ENCODE results near the gene SLC22A24. TPM values are rescaled to one million over a fixed set of nuclear protein-coding genes. Genes with fewer than 3 reads are reported as not detected.

The SLC22A24 gene
- total and polyA plus RNA-seq, 2 of the 13 experiments (the other 11 are each of a cell fraction or from before 2014, with no cell fraction given), result not detected

DNA sequence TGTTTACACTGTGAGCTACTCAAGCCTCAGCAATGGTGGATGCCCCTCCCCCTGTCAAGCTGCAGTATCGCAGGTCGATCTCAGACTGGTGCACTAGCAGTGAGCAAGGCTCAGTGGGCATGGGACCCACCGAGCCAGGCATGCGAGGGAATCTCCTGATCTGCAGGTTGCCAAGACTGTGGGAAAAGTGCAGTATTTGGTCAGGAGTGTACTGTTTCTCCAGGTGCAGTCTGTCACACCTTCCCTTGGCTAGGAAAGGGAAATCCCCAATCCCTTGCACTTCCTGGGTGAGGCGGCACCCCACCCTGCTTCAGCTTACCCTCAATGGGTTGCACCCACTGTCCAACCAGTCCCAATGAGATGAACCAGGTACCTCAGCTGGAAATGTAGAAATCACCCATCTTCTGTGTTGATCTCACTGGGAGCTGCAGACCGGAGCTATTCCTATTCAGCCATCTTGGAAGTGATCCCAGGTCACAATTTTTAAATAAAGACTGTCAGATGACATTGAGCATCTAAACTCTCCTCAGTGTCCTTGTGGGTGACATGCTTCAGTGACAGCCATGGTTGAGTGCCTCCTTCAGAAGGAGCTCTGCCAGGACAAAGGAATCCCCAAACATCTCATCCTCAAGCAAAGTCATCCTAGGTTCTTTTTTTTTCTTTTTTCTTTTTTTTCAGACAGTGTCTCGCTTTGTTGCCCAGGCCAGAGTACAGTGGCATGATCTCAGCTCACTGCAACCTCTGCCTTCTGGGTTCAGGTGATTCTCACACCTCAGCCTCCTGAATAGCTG, 10.8 kb downstream of the SLC22A24 start:
- in situ Hi-C loops (cut with HindIII; ENCODE audit: extremely low pct_ligation_motif_present, low pct_unique_long_range_greater_than_20kb), result no loop called here
- H3K36me3 ChIP-seq (replicated peaks in 1 of 2; ENCODE audit: control insufficient read depth in 1 of 2, insufficient read depth in 2 of 2, low read length in 2 of 2), result no peaks in the 10 kb centered on the region
- BruUV-seq (replicated peaks), result no TSS peak

More for the DNA sequence above, 10.8 kb downstream of the SLC22A24 start:
- ChIA-PET CTCF (ENCODE audit: low intra/inter-chr PET ratio, low total read pairs) (no interaction called here), POLR2A (interaction anchor here (1.2 kb wide), 1 partner anchor 114 kb away, joined by 4 read pairs; no protein-coding TSS in a partner anchor)
- H3K79me2 ChIP-seq (ENCODE audit: insufficient read depth, low read length), result no peaks in the 10 kb centered on the region
- no peak overlapping the region for H3K27ac ChIP-seq (ENCODE audit: extremely low read length, insufficient read depth, low read length)
- H3K9ac ChIP-seq (ENCODE audit: insufficient read depth, low read depth, low read length), result no peak overlapping the region
- no peaks in the 10 kb centered on the region; a peak in 1 of 5 replicates for H3K27me3 ChIP-seq (ENCODE audit: control insufficient read depth in 1 of 2, insufficient read depth in 2 of 2, low read length in 2 of 2)
- TF ChIP-seq CHD4 (IDR thresholded peaks at IDR 0.05; ENCODE audit: borderline replicate concordance, low read length) (no peak), ZNF644 (CRISPR knock-in tag; IDR thresholded peaks at IDR 0.05; ENCODE audit: low read depth) (no peak), ZFP1 (CRISPR knock-in tag; IDR thresholded peaks at IDR 0.05) (no peak), ZSCAN9 (CRISPR knock-in tag; IDR thresholded peaks at IDR 0.05; ENCODE audit: borderline replicate concordance) (no peak), ZNF547 (CRISPR knock-in tag; IDR thresholded peaks at IDR 0.05) (no peak), SP1 (IDR thresholded peaks at IDR 0.05) (no peak), SP1 (CRISPR knock-in tag; IDR thresholded peaks at IDR 0.05) (no peak), HNRNPUL1 (IDR thresholded peaks at IDR 0.05; ENCODE audit: low read depth, low read length) (no peak), ZNF326 (CRISPR knock-in tag; IDR thresholded peaks at IDR 0.05; ENCODE audit: borderline replicate concordance) (no peak), RBM22 (optimal IDR thresholded peaks at IDR 0.05; ENCODE audit: low read length) (no peak), ATF1 (CRISPR knock-in tag; IDR thresholded peaks at IDR 0.05) (no peak)
- TF ChIP-seq, protein P1, sequence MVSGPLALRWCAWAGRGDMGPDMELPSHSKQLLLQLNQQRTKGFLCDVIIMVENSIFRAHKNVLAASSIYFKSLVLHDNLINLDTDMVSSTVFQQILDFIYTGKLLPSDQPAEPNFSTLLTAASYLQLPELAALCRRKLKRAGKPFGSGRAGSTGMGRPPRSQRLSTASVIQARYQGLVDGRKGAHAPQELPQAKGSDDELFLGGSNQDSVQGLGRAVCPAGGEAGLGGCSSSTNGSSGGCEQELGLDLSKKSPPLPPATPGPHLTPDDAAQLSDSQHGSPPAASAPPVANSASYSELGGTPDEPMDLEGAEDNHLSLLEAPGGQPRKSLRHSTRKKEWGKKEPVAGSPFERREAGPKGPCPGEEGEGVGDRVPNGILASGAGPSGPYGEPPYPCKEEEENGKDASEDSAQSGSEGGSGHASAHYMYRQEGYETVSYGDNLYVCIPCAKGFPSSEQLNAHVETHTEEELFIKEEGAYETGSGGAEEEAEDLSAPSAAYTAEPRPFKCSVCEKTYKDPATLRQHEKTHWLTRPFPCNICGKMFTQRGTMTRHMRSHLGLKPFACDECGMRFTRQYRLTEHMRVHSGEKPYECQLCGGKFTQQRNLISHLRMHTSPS (CRISPR knock-in tag; IDR thresholded peaks at IDR 0.05; ENCODE audit: low read depth), result no peak
- TF ChIP-seq, protein P2, sequence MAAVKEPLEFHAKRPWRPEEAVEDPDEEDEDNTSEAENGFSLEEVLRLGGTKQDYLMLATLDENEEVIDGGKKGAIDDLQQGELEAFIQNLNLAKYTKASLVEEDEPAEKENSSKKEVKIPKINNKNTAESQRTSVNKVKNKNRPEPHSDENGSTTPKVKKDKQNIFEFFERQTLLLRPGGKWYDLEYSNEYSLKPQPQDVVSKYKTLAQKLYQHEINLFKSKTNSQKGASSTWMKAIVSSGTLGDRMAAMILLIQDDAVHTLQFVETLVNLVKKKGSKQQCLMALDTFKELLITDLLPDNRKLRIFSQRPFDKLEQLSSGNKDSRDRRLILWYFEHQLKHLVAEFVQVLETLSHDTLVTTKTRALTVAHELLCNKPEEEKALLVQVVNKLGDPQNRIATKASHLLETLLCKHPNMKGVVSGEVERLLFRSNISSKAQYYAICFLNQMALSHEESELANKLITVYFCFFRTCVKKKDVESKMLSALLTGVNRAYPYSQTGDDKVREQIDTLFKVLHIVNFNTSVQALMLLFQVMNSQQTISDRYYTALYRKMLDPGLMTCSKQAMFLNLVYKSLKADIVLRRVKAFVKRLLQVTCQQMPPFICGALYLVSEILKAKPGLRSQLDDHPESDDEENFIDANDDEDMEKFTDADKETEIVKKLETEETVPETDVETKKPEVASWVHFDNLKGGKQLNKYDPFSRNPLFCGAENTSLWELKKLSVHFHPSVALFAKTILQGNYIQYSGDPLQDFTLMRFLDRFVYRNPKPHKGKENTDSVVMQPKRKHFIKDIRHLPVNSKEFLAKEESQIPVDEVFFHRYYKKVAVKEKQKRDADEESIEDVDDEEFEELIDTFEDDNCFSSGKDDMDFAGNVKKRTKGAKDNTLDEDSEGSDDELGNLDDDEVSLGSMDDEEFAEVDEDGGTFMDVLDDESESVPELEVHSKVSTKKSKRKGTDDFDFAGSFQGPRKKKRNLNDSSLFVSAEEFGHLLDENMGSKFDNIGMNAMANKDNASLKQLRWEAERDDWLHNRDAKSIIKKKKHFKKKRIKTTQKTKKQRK (IDR thresholded peaks at IDR 0.05; ENCODE audit: low read length), result no peak
- TF ChIP-seq, protein P3, sequence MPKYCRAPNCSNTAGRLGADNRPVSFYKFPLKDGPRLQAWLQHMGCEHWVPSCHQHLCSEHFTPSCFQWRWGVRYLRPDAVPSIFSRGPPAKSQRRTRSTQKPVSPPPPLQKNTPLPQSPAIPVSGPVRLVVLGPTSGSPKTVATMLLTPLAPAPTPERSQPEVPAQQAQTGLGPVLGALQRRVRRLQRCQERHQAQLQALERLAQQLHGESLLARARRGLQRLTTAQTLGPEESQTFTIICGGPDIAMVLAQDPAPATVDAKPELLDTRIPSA (CRISPR knock-in tag; IDR thresholded peaks at IDR 0.05; ENCODE audit: borderline replicate concordance), result no peak
- TF ChIP-seq, protein P4, sequence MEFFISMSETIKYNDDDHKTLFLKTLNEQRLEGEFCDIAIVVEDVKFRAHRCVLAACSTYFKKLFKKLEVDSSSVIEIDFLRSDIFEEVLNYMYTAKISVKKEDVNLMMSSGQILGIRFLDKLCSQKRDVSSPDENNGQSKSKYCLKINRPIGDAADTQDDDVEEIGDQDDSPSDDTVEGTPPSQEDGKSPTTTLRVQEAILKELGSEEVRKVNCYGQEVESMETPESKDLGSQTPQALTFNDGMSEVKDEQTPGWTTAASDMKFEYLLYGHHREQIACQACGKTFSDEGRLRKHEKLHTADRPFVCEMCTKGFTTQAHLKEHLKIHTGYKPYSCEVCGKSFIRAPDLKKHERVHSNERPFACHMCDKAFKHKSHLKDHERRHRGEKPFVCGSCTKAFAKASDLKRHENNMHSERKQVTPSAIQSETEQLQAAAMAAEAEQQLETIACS (CRISPR knock-in tag; IDR thresholded peaks at IDR 0.05), result no peak
- H3K4me1 ChIP-seq (ENCODE audit: insufficient read depth, low read length), result no peaks in the 10 kb centered on the region
- no peak overlapping the region for H2AFZ ChIP-seq (ENCODE audit: low read length)
- no peaks in the 10 kb centered on the region for H4K20me1 ChIP-seq (ENCODE audit: insufficient read depth, low read length)
- no peak for ATAC-seq
- no peak for FAIRE-seq
- H3K4me3 ChIP-seq (replicated peaks in 1 of 3; ENCODE audit: insufficient read depth in 1 of 3, low read depth in 2 of 3, low read length in 3 of 3), result no peak overlapping the region
- H3K4me2 ChIP-seq (ENCODE audit: low read depth, low read length), result no peak overlapping the region
- intact Hi-C loops (cut with micrococcal nuclease; ENCODE audit: unreplicated experiment), result no loop called here
- no peak for DNase-seq (ENCODE audit: low spot score)
- no peaks in the 10 kb centered on the region for H3K9me3 ChIP-seq (ENCODE audit: low read length)
- 6% methylated on average over 4 of the region's 7 CpGs for WGBS (ENCODE audit: low lambda C conversion rate)
